ENCODE data around the gene ERG28. TPM values are rescaled to one million over a fixed set of nuclear protein-coding genes. Genes with fewer than 3 reads are reported as not detected.
"Not testable (repeated sequence)": the region's sequence is repeated elsewhere in the genome, so short reads cannot be mapped to it uniquely, and the experiment has no call there.

Gene ERG28
- polyA plus RNA-seq, 3 donors from 2014 or later, result 28.7 to 34.4 (median 32.4) TPM

GRCh38 chr14:75605916-75606315 is 54.8 kb downstream of the ERG28 start:
- H3K4me1 Mint-ChIP-seq, result no peaks in the 10 kb centered on the region
- no peak overlapping the region for H3K4me3 Mint-ChIP-seq
- no peak overlapping the region for H3K27ac Mint-ChIP-seq
- DNase-seq, result no peak
- peaks cover 2 to 8% (median 4%) of the 10 kb centered on the region in 3 donors for H3K27me3 Mint-ChIP-seq (ENCODE audit: low read depth in 3 of 3)
- no peaks in the 10 kb centered on the region for H3K9me3 Mint-ChIP-seq
- H3K36me3 Mint-ChIP-seq, result no peaks in the 10 kb centered on the region

GRCh38 chr14:75604979-75605851 is 55.5 kb downstream of the ERG28 start:
- Mint-ChIP-seq H3K27me3 (ENCODE audit: low read depth in 3 of 3) (peaks cover 0 to 8% (median 2%) of the 10 kb centered on the region in 3 donors), H3K27ac (no peak overlapping the region), H3K4me1 (no peaks in the 10 kb centered on the region), H3K4me3 (no peak overlapping the region), H3K9me3 (no peaks in the 10 kb centered on the region), H3K36me3 (no peaks in the 10 kb centered on the region)
- DNase-seq, result no peak

- Mint-ChIP-seq H3K4me1 (no peaks in the 10 kb centered on the region), H3K9me3 (no peaks in the 10 kb centered on the region), H3K27ac (no peak overlapping the region), H3K36me3 (no peaks in the 10 kb centered on the region), H3K27me3 (ENCODE audit: low read depth in 3 of 3) (peaks cover 0 to 6% (median 5%) of the 10 kb centered on the region in 3 donors), H3K4me3 (no peak overlapping the region)
- no peak for DNase-seq
These were observed 58.2 kb downstream of the ERG28 start for GRCh38 chr14:75602503-75602902.

DNA sequence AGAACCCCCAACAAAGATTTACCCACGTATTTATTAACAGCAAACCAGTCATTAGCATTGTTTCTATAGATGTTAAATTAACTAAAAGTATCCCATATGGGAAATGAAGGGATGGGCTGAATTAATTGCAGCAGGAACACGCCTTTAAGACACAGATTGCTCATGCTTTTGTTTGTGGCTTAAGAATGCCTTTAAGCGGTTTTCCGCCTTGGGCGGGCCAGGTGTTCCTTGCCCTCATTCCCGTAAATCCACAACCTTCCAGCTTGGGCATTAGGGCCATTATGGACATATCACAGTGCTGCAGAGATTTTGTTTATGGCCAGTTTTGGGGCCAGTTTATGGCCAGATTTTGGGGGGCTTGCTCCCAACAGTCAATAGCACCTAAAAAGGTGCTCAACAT is 59.6 kb downstream of the ERG28 start:
- not testable (repeated sequence) for H3K27me3 Mint-ChIP-seq (ENCODE audit: low read depth in 3 of 3); H3K9me3 Mint-ChIP-seq; H3K27ac Mint-ChIP-seq; H3K36me3 Mint-ChIP-seq; H3K4me1 Mint-ChIP-seq; DNase-seq; H3K4me3 Mint-ChIP-seq

- not testable (repeated sequence) for H3K27me3 Mint-ChIP-seq (ENCODE audit: low read depth in 3 of 3); H3K9me3 Mint-ChIP-seq; H3K4me3 Mint-ChIP-seq; DNase-seq; H3K27ac Mint-ChIP-seq; H3K4me1 Mint-ChIP-seq; H3K36me3 Mint-ChIP-seq
These were observed 60.6 kb downstream of the ERG28 start for GRCh38 chr14:75600100-75600499.

Other genes with a start within 250 kb of the ERG28 start
- gene JDP2, start 232.9 kb downstream of the ERG28 start, polyA plus RNA-seq, result under 1 TPM in 1 of 3 donors, not detected in 2; 0.47 TPM
- 10 to 100 TPM; 61.7 to 97.4 (median 95.6) TPM for gene BATF, start 138.4 kb downstream of the ERG28 start, polyA plus RNA-seq
- gene FLVCR2, start 82.3 kb downstream of the ERG28 start, polyA plus RNA-seq, result 1 to 10 TPM in 1 of 3 donors, under 1 TPM in 1, not detected in 1; 0.24 to 1.4 TPM
- 10 to 100 TPM in 1 of 3 donors, 1 to 10 TPM in 1, not detected in 1; 6.9 to 10.4 TPM for gene TTLL5, start 370 bp upstream of the ERG28 start, polyA plus RNA-seq